HEK293 (cell line): Measurements from ENCODE around the gene TRIB2.

Experiments used
- CTCF ChIA-PET: fragments of 350-600 bp; formaldehyde crosslinking; extraction: SDS; loops from one replicate; lab custom pipeline; 2021; ENCODE audit warnings: antibody characterized with exemption; lab: Yijun Ruan, JAX
- POLR2A ChIA-PET: fragments of 300-600 bp; formaldehyde crosslinking; extraction: SDS; loops from one replicate; lab custom pipeline; 2020; ENCODE audit warnings: antibody characterized with exemption, inconsistent platforms; lab: Yijun Ruan, JAX
- H3K27ac ChIP-seq: fragments of 200-500 bp; sonication (Bioruptor generic); 2 replicates; pipeline ENCODE4 v1.5.1; 2014; ENCODE audit warnings: low read depth, low read length, control low read depth, inconsistent platforms; ENCODE audit errors: extremely low read depth
- H3K36me3 ChIP-seq, 2 experiments: fragments of 200-500 bp in 1 of 2; sonication (Bioruptor generic) in 1 of 2; 1 replicate in 1 of 2; 2 replicates in 1 of 2; pipeline ENCODE4 v1.5.1; 2014 to 2017; ENCODE audit warnings: inconsistent platforms in 2 of 2, low read length in 2 of 2; ENCODE audit not compliant: control insufficient read depth in 2 of 2, insufficient read depth in 1 of 2
- H3K4me1 ChIP-seq: fragments of 200-500 bp; sonication (Bioruptor generic); 2 replicates; pipeline ENCODE4 v1.5.1; 2014; ENCODE audit warnings: mild to moderate bottlenecking, low read length, inconsistent platforms; ENCODE audit not compliant: control insufficient read depth, insufficient read depth
- H3K4me3 ChIP-seq: 2 replicates; pipeline ENCODE4 v1.5.1; 2011; ENCODE audit warnings: low read depth, mild to moderate bottlenecking, control low read depth, low read length, moderate library complexity
- H3K9me3 ChIP-seq: fragments of 200-500 bp; sonication (Bioruptor generic); 2 replicates; pipeline ENCODE4 v1.5.1; 2014; ENCODE audit warnings: low read depth, low read length, inconsistent platforms; ENCODE audit not compliant: control insufficient read depth, insufficient read depth
- KLF17 ChIP-seq: fragments of 450-650 bp; formaldehyde crosslinking; IDR thresholded peaks from 2 replicates; pipeline ENCODE4 v1.5.1; 2016; ENCODE audit warnings: missing biosample characterization, missing genetic modification characterization
- KLF8 ChIP-seq: fragments of 450-650 bp; formaldehyde crosslinking; IDR thresholded peaks from 2 replicates; pipeline ENCODE4 v1.5.1; 2016; ENCODE audit warnings: missing biosample characterization, missing genetic modification characterization
- KLF9 ChIP-seq: fragments of 450-650 bp; formaldehyde crosslinking; IDR thresholded peaks from 2 replicates; pipeline ENCODE4 v1.5.1; 2016; ENCODE audit warnings: missing biosample characterization, missing genetic modification characterization, low read depth
- MEIS1 ChIP-seq: sonication (generic); formaldehyde crosslinking; IDR thresholded peaks from 2 replicates; pipeline ENCODE4 v1.8.1; 2022; ENCODE audit warnings: missing genetic modification reagents, mild to moderate bottlenecking, borderline replicate concordance
- PRDM1 ChIP-seq: fragments of 450-650 bp; formaldehyde crosslinking; IDR thresholded peaks from 2 replicates; pipeline ENCODE4; 2016; ENCODE audit warnings: missing biosample characterization, missing genetic modification characterization
- SALL2 ChIP-seq: fragments of 450-650 bp; formaldehyde crosslinking; IDR thresholded peaks from 2 replicates; pipeline ENCODE4 v1.5.0; 2017; ENCODE audit warnings: missing biosample characterization, mild to moderate bottlenecking, missing genetic modification characterization, borderline replicate concordance
- ZBTB48 ChIP-seq: fragments of 450-650 bp; formaldehyde crosslinking; IDR thresholded peaks from 2 replicates; pipeline ENCODE4 v1.5.1; 2016; ENCODE audit warnings: missing biosample characterization, missing genetic modification characterization
- ZNF133 ChIP-seq: fragments of 450-650 bp; formaldehyde crosslinking; IDR thresholded peaks from 2 replicates; pipeline ENCODE4 v1.5.1; 2016; ENCODE audit warnings: missing biosample characterization, missing genetic modification characterization
- ZNF239 ChIP-seq: fragments of 450-650 bp; formaldehyde crosslinking; IDR thresholded peaks from 2 replicates; pipeline ENCODE4 v1.5.1; 2016; ENCODE audit warnings: missing biosample characterization, missing genetic modification characterization
- ZNF280C ChIP-seq: fragments of 450-650 bp; formaldehyde crosslinking; IDR thresholded peaks from 2 replicates; pipeline ENCODE4 v1.5.1; 2016; ENCODE audit warnings: missing biosample characterization, missing genetic modification characterization
- ZNF623 ChIP-seq: fragments of 450-650 bp; formaldehyde crosslinking; IDR thresholded peaks from 2 replicates; pipeline ENCODE4 v1.5.1; 2016; ENCODE audit warnings: missing biosample characterization, missing genetic modification characterization
- ZNF654 ChIP-seq: fragments of 450-650 bp; formaldehyde crosslinking; IDR thresholded peaks from 2 replicates; pipeline ENCODE4 v1.5.1; 2016; ENCODE audit warnings: low read depth, missing biosample characterization, missing genetic modification characterization
- ZNF658 ChIP-seq: fragments of 450-650 bp; formaldehyde crosslinking; IDR thresholded peaks from 2 replicates; pipeline ENCODE4; 2016; ENCODE audit warnings: missing biosample characterization, missing genetic modification characterization
- ZNF747 ChIP-seq: fragments of 450-650 bp; formaldehyde crosslinking; IDR thresholded peaks from 2 replicates; pipeline ENCODE4 v1.5.1; 2016; ENCODE audit warnings: missing biosample characterization, missing genetic modification characterization
- ZNF792 ChIP-seq: fragments of 450-650 bp; formaldehyde crosslinking; IDR thresholded peaks from 2 replicates; pipeline ENCODE4 v1.5.1; 2016; ENCODE audit warnings: missing biosample characterization, missing genetic modification characterization
- TF ChIP-seq, protein P1 (sequence below): fragments of 450-650 bp; formaldehyde crosslinking; IDR thresholded peaks from 2 replicates; pipeline ENCODE4 v1.5.1; 2017; ENCODE audit warnings: missing biosample characterization, missing genetic modification characterization

TRIB2 gene

GRCh38 chr2:12672711-12673315 is 43.9 kb upstream of the TRIB2 start:
- Histone ChIP-seq H3K4me3 (no peak overlapping the region), H3K9me3 (no peaks in the 10 kb centered on the region), H3K27ac (no peak overlapping the region), H3K4me1 (no peaks in the 10 kb centered on the region), H3K36me3 (no peaks in the 10 kb centered on the region)
- ChIA-PET POLR2A (no interaction called here), CTCF (no interaction called here)
- TF ChIP-seq ZBTB48 (no peak), PRDM1 (tag by site-specific recombination) (no peak), SALL2 (no peak), ZNF133 (no peak), KLF8 (no peak), ZNF792 (no peak), ZNF623 (tag by site-specific recombination) (no peak), ZNF658 (no peak), KLF9 (tag by site-specific recombination) (no peak), ZNF239 (tag by site-specific recombination) (no peak), MEIS1 (CRISPR knock-in tag) (no peak), KLF17 (tag by site-specific recombination) (no peak), ZNF280C (no peak)

DNA sequence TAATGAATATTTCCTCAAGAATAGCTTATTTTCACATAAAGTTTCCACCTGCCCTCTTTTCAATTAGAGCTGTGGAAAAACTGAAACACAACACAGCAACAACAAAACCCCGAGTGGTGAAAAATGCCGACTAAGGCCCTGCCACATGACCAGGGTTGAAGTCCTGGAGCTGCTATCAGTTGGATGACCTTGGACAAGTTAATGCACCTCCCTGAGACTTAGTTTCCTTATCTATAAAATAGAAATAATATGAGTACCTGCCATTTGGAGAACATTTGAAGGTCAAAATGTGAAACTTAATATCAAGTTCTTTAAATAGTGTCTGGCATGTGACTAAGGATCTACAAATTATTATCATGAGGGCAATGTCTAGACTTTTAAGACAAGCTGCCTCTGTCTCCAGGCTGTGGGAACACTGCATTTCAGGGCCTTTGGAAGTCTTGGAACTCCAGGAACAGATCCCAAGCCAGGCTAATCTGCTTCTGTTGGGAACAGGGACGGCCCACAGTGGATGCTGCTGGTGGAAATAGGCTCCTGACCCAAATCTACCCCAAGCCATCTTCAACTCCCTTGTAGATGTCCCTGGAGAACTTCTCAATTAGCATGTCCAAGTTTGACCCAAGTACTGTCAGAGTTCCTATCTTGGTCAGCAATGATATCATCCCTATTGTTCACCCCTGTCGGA is 42.0 kb upstream of the TRIB2 start:
- ChIA-PET POLR2A (no interaction called here), CTCF (interaction anchor here (1.2 kb wide), 1 partner anchor 42 kb away, joined by 4 read pairs; the partner anchor contains the start of gene TRIB2)
- Histone ChIP-seq H3K36me3 (no peaks in the 10 kb centered on the region), H3K4me3 (no peak overlapping the region), H3K4me1 (no peaks in the 10 kb centered on the region), H3K9me3 (no peaks in the 10 kb centered on the region), H3K27ac (no peak overlapping the region)
- TF ChIP-seq ZNF658 (no peak), ZNF654 (tag by site-specific recombination) (no peak), ZNF792 (no peak), ZNF747 (no peak)

DNA sequence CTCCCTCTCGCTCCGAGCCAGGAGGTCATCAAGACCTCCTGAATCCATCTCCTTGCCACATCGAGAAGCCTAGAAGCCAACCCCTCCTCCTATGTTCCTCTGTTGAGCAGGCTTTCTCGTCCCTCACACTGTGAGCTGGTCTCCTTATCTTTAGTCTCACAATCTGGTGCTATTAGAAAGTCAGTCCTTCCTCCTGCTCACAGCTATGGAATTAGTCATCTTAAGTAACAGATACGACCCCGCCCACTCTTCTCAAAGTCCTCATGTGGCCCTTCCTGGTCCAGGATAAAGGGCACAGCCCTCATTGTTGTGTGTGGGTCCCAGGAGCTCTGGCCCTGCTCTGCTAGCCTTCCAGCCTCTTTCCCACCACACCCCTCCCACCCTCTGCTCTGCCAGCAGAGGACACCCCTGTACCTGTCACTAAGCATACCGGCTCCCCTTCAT is 41.4 kb upstream of the TRIB2 start:
- no peaks in the 10 kb centered on the region for H3K4me1 ChIP-seq
- no peak overlapping the region for H3K4me3 ChIP-seq
- no peaks in the 10 kb centered on the region for H3K36me3 ChIP-seq
- ChIA-PET POLR2A (no interaction called here), CTCF (no interaction called here)
- H3K9me3 ChIP-seq = no peaks in the 10 kb centered on the region
- TF ChIP-seq, protein P1, sequence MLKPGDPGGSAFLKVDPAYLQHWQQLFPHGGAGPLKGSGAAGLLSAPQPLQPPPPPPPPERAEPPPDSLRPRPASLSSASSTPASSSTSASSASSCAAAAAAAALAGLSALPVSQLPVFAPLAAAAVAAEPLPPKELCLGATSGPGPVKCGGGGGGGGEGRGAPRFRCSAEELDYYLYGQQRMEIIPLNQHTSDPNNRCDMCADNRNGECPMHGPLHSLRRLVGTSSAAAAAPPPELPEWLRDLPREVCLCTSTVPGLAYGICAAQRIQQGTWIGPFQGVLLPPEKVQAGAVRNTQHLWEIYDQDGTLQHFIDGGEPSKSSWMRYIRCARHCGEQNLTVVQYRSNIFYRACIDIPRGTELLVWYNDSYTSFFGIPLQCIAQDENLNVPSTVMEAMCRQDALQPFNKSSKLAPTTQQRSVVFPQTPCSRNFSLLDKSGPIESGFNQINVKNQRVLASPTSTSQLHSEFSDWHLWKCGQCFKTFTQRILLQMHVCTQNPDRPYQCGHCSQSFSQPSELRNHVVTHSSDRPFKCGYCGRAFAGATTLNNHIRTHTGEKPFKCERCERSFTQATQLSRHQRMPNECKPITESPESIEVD (tag by site-specific recombination) = no peak
- no peak for TF ChIP-seq ZNF239 (tag by site-specific recombination)
- no peak overlapping the region for H3K27ac ChIP-seq
